Measurements from ENCODE around the gene FGF11.

Gene FGF11

DNA sequence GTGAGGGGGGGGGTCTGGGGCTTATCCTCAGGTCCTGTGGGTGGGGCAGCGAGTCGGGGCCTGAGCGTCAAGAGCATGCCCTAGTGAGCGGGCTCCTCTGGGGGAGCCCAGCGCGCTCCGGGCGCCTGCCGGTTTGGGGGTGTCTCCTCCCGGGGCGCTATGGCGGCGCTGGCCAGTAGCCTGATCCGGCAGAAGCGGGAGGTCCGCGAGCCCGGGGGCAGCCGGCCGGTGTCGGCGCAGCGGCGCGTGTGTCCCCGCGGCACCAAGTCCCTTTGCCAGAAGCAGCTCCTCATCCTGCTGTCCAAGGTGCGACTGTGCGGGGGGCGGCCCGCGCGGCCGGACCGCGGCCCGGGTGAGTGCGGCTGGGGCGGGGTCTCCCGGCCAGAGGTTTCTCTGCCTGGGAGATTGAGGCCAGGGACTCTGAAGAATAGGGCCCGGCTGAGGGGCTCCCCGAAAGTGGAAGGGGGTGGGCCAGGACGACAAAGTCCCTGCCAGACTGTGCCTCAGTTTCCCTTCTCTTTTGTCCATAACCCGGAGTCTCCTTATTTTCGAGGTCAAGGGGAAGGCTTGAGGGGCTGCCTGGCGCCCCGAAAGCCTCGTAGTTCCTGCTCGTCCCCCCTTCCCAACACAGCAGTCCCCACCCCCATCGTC, at the start of gene FGF11:
FGF11 (plus strand) TSS at position 51 of the 651 bp plus-strand sequence; CDS start at position 160, 109 bp downstream.
- peak within 1 kb of the TSS; percentile 13; the same call in 1 of the 2 replicates for H3K4me3 ChIP-seq (ENCODE audit: low read depth, low read length)
- DNase-seq (ENCODE audit: low read depth), result no peak
- TF ChIP-seq CTCF (IDR thresholded peaks at IDR 0.05; ENCODE audit: control insufficient read depth, extremely low read depth, insufficient read depth), result no peak

DNA sequence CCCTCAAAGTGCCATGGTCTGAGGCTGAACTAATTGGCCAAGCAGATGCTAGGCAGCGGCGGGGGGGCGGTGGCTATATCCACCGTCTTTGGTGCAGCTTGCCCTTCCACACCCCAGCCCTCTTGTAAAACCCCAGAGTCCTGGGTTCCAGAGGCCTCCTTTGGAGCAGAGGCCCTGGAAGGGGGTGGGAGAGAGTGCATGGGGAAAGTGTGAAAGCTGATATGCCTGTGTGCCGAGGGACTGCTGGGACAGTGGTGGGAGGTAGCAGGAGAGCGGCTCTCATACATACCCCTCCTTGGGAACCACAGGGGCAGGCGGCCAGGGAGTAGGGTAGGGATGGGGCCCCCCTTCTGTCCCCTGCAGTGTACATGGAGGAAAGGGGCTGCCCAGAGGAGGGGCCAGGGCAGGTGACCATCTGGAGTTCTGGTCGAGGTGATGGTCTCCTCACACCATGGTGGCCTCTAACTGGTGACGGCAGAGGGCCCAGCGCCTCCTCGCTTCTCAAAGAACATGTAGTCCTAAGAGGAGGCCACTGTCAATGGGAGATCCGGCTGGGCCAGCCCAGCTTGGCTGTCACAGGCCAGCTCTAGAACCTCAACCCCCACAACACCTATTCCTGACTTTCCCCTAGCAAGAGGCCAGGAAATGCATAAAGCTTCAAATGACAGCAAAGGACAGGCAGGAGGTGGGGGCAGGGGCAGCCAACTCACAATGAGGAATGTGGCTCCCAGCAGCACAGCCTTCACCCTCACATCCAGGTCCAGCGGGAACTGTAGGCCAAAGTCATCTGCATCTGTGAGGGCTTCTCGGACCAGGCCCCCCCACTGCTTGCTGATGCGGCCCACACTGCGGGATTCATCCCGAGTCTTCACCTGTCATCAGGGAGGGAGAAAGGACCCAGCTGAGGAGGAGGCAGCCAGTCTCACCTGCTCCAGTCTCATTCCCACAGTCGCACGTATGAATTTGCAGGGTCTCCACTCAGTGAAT, 49.1 kb upstream of the FGF11 start:
- no peak for DNase-seq (ENCODE audit: low read depth)
- H3K4me3 ChIP-seq (ENCODE audit: low read depth, low read length), result no peak overlapping the region
- no peak for TF ChIP-seq CTCF (IDR thresholded peaks at IDR 0.05; ENCODE audit: control insufficient read depth, extremely low read depth, insufficient read depth)

DNA sequence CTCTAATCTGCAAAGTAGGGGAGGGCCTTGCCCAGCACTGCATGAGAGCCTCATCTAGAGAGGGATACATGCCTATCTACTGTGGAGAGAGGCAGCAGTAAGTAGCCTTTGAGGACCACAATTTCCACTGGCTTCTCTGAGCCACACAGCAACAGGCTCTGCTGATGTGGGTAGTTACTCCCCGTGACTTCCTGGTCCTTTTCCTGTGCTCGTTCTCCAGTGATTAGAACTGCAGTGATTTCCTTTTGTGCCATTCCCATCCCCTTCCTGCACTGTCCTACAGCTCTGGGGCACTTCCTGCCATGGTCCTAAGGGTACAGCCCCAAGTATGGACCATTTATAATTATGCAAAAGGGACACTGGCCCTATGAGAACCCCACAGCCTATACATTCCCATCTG, 48.0 kb upstream of the FGF11 start:
- no peak for DNase-seq (ENCODE audit: low read depth)
- no peak overlapping the region for H3K4me3 ChIP-seq (ENCODE audit: low read depth, low read length)
- TF ChIP-seq CTCF (IDR thresholded peaks at IDR 0.05; ENCODE audit: control insufficient read depth, extremely low read depth, insufficient read depth), result no peak

DNA sequence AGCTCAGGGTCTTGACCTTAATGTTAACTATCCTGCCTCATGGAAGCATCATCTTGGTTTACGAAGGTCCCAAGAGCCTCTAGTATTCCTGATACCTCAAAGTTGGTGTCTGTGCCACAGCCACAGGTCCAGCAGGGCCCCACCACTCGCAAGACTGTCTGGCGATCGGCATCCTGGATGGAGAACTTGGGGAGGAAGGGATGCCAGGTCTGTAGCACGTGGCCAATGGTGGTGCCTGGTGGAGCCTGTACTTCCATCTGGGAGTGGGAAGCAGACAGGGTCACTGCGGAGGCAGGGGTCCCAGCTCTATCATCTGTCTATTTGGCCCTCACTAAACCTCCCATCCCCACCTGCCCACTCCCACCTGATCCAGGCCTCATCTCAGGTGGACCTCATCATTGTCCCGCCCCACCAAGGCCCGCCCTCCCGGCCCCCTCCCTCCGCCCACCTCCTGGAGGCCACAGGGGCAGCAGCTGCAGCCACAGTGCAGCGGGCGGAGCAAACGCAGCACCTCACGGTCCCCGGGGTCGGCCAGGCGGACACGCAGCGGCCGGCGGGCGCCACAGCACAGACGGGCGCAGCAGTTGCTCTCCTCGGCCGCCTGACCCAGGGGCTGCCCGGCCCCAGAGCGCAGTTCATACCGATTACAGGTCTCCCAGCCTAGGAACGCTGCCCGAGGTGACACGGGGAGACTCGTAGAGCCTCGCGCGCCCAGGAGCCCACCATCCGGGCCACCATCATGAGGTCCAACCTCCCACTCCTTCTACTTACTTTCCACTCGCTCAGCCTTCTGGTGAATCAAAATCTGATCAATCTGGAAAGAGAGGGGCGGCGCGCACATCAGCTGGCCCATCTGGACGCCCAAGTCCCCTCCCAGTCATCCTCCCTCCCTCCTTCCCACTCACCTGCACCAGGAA, 46.4 kb upstream of the FGF11 start:
- TF ChIP-seq CTCF (IDR thresholded peaks at IDR 0.05; ENCODE audit: control insufficient read depth, extremely low read depth, insufficient read depth), result no peak
- DNase-seq (ENCODE audit: low read depth), result no peak
- peak overlapping the region; percentile 63 for H3K4me3 ChIP-seq (ENCODE audit: low read depth, low read length)

DNA sequence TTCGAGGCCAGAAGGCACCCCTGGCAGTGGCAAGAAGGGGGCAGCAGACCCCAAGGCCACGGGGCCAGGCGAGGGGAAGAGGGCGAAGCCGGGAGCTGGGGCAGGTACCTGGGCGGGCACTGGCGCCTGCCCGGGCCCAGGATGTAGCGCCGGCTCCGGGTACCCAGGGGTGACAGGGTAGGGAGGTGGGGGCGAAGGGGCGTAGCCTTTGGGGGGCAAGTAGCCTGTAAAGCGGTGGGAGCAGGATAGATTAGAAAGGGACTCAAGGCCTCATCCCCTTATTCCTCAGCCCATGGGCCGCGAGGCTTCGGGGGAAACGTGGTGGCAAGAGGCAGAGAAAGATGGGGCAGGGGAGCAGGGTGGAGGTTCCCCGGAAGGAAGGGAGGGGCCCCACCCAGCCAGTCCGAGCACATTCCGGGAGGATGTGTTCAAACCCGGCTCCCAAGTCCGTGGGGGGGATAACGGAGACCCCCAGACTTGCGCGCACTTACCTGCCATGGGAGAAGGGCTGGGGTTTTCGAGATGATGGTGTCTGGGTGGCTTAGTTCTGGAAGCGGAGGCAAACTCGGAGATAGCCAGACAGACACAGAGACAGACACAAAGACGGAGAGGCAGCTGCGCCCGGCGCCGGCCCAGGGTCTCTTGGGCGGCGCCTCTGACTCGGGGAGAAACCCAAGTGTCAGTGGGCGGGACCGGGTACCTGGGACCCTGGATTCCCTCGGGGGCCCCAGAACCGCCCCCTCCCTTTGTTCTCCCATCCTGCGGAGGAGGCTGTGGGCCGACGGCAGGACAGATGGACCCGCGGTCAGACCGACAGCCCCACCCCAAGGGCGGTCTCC, 45.5 kb upstream of the FGF11 start:
- no peak for DNase-seq (ENCODE audit: low read depth)
- peak overlapping the region; percentile 63 for H3K4me3 ChIP-seq (ENCODE audit: low read depth, low read length)
- TF ChIP-seq CTCF (IDR thresholded peaks at IDR 0.05; ENCODE audit: control insufficient read depth, extremely low read depth, insufficient read depth), result no peak
